ENCODE measurements around the gene CCNB2.

- TF ChIP-seq CTCF (IDR thresholded peaks at IDR 0.05) = no peak
- no peak for TF ChIP-seq POLR2AphosphoS5 (IDR thresholded peaks at IDR 0.05)
Observed at GRCh38 chr15:59124261-59124660, 19.3 kb downstream of the CCNB2 start.
